Activated T-cell treated with anti-CD3 and anti-CD28 coated beads for 1 hour (primary cell): ENCODE results near the gene CMTR2.
"Not testable (repeated sequence)": the region's sequence is repeated elsewhere in the genome, so short reads cannot be mapped to it uniquely, and the experiment has no call there.

Experiments used
- DNase-seq: peaks from one replicate; pipeline ENCODE4 v3.0.0-alpha.2; 2020; ENCODE audit warnings: low read depth

Gene CMTR2

GRCh38 chr16:71288890-71289731, at the start of gene CMTR2:
CMTR2 (minus strand) TSS chr16:71289402; CDS start chr16:71285920, 3,482 bp downstream.
- peak; percentile 82 for DNase-seq

- DNase-seq = no peak
Observed at GRCh38 chr16:71338632-71339031, 49.4 kb upstream of the CMTR2 start.

- DNase-seq = no peak
Observed at GRCh38 chr16:71338193-71338592, 49.0 kb upstream of the CMTR2 start.

- no peak for DNase-seq
Observed at GRCh38 chr16:71337631-71338030, 48.4 kb upstream of the CMTR2 start.

- no peak for DNase-seq
Observed at GRCh38 chr16:71328151-71328550, 38.9 kb upstream of the CMTR2 start.

GRCh38 chr16:71327720-71328119, 38.5 kb upstream of the CMTR2 start:
- no peak for DNase-seq

GRCh38 chr16:71319999-71320398, 30.8 kb upstream of the CMTR2 start:
- no peak for DNase-seq

- DNase-seq = no peak
Observed at GRCh38 chr16:71315269-71315668, 26.1 kb upstream of the CMTR2 start.

GRCh38 chr16:71313591-71313990, 24.4 kb upstream of the CMTR2 start:
- DNase-seq = not testable (repeated sequence)

- DNase-seq = peak; percentile 8
Observed at GRCh38 chr16:71311553-71312158, 22.5 kb upstream of the CMTR2 start.

GRCh38 chr16:71303938-71304337, 14.7 kb upstream of the CMTR2 start:
- no peak for DNase-seq

- no peak for DNase-seq
Observed at GRCh38 chr16:71297341-71297634, 8.1 kb upstream of the CMTR2 start.

GRCh38 chr16:71296584-71297340, 7.6 kb upstream of the CMTR2 start:
- no peak for DNase-seq

- DNase-seq = no peak
Observed at GRCh38 chr16:71295950-71296349, 6.7 kb upstream of the CMTR2 start.

- no peak for DNase-seq
Observed at GRCh38 chr16:71293919-71294318, 4.7 kb upstream of the CMTR2 start.

GRCh38 chr16:71292095-71292494, 2.9 kb upstream of the CMTR2 start:
- not testable (repeated sequence) for DNase-seq

- no peak for DNase-seq
Observed at GRCh38 chr16:71289732-71290062, 495 bp upstream of the CMTR2 start.

- DNase-seq = no peak
Observed at GRCh38 chr16:71288570-71288889, 672 bp downstream of the CMTR2 start.

GRCh38 chr16:71287911-71288310, 1.3 kb downstream of the CMTR2 start:
- DNase-seq = no peak

- DNase-seq = no peak
Observed at GRCh38 chr16:71287454-71287853, 1.7 kb downstream of the CMTR2 start.

GRCh38 chr16:71283612-71284011, 5.6 kb downstream of the CMTR2 start:
- no peak for DNase-seq

- DNase-seq = no peak
Observed at GRCh38 chr16:71282943-71283342, 6.3 kb downstream of the CMTR2 start.

- no peak for DNase-seq
Observed at GRCh38 chr16:71276589-71277334, 12.4 kb downstream of the CMTR2 start.
